HG02981 (cell line): ENCODE measurements around the gene STK24.
A peak's percentile ranks its signal among the peaks of the same experiment; 100 is the strongest.

Experiments used
- ATAC-seq: cut with Tn5 transposase; IDR thresholded peaks from one replicate; pipeline ENCODE4 v1.9.1; 2021; ENCODE audit warnings: mild to moderate bottlenecking, moderate library complexity; ENCODE audit not compliant: unreplicated experiment

The STK24 gene

DNA sequence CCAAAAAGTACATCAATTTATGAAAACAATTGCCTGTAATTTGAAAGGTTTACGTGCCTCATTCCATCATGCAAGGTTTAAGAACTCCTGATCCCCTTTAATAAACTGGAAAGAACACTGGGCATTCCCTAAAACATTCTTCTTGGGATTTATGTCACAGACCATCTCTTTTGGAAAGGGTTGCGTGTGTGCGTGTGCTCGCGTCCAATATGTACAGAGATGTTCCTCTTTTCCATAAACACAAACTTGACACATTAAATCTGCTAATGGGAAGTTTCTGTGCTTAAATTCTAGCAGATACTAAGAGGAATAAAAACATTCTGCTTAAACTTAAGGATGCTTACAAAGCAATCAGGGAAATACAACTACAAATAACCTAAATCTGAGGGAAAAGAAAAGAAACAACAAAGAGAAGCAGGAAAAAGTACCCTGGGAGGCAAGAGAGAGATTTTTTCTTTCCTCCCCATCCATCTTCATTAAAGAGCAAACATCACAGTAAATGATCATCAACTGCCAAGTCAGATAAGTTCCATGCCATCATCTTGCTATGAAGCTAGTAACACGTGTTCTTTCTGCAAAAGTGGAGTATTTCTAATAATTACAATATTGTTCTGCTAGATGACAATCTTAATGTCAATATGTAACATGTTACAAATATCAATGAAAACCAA is 83.7 kb downstream of the STK24 start:
- ATAC-seq = no peak

DNA sequence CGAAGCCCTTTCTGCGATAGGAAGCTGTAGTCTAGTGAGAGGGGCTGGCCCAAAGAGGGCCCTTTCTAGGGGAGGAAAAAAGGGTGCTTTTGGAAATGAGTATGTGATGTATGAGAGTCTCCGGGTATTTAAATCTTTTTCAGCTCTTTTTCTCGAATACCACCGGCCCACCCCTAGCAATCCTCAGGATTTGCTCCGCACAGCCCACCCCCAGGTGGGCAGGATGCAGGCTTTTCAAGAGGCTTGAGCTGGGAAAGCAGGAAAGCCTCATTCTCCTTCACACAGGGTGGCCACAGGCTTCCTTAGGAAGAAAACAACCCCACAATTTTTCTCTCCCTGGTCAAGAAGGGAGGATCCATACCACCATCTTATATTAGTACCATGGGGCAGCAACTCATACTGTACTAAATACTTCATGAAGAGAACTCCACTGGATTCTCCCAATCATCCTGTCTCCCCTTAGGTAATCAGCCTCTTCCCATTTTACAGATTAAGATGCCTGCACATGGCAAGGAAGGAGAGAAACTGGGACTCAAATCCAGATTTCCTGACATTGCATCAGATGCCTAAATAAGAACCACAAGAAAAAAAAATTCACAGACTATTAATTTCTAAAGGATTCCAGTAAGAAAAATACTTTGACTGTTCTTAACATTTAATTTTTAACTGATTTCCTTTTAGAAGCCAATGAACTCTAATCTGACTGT is 84.4 kb downstream of the STK24 start:
- no peak for ATAC-seq

- no peak for ATAC-seq
These were observed 86.0 kb downstream of the STK24 start for GRCh38 chr13:98490866-98491265.

- no peak for ATAC-seq
These were observed 86.6 kb downstream of the STK24 start for GRCh38 chr13:98490195-98490836.

DNA sequence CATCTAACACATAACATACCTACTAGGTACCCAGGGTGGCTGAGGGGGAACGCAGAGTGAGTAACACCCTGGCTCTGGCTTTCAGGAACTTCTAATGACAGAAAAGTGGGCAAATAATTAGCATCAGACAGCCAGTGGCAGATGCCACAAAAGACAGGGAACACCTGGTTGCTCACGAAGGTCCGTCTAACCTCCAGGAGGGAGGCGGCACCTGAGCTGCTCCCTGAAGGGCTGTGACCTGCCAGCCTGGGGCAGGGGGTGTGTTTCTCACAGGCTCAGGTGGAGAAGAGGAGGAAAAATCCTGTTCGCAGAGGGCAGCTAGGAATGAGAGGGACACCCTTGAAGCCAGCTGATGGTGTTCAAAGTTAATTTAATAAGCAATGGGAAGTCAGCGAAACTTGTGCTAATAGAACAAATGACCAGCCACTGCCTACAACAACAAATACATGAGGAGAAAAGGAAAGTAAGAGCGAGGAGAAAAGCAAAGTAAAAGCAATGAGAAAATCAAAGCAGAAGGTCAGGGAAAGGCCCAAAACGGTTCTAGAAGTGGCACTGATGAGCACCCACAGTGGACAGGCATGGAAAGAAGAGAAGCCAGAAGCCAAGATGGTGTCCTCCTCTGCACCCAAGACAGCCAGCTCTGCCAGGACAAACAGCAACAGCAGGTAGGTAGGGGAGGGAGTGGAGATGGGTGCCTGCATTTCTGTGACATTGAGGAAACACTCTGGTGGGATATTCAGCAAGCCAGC is 87.3 kb downstream of the STK24 start:
- no peak for ATAC-seq

DNA sequence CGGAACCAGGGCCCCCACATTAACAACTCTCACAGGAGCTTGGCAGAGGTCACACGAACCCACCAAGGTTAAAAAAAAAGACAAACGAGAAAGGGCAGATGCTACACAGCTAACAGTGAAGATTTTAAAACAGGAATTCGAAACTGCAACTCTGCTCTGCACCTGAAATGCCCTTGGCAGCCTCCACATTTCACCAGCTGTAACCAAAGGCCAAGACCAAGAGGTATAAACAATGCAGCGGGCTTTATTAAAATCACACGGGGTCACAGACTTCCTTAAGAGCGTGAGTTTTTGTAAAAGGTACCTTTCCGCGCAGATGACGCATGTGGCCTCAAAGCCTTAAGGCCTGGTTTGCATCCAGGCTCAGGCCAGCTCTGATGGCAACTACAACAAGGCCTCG is 88.2 kb downstream of the STK24 start:
- ATAC-seq = peak; percentile 38

GRCh38 chr13:98487522-98487921 is 89.4 kb downstream of the STK24 start:
- ATAC-seq = no peak

DNA sequence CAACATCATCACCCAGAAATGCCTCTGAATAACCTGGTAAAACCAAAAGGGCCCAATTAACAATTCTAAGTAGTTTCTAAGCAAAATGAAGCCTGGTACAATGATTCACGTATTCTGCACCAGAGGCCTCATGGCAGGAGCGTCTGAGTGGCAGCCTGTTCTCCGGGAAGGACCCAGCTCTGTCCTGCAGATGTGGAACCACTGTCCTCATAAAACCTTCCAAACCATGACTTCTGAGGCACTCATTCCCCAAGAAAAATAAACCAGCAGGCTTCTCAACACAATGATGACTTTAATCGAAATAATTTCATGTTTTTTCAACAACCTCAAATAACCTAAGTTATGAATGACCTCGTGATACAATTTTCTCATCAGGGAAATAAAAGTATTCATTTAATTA is 89.9 kb downstream of the STK24 start:
- ATAC-seq = no peak

- no peak for ATAC-seq
These were observed 90.5 kb downstream of the STK24 start for GRCh38 chr13:98486412-98486811.

GRCh38 chr13:98485561-98485960 is 91.3 kb downstream of the STK24 start:
- no peak for ATAC-seq

DNA sequence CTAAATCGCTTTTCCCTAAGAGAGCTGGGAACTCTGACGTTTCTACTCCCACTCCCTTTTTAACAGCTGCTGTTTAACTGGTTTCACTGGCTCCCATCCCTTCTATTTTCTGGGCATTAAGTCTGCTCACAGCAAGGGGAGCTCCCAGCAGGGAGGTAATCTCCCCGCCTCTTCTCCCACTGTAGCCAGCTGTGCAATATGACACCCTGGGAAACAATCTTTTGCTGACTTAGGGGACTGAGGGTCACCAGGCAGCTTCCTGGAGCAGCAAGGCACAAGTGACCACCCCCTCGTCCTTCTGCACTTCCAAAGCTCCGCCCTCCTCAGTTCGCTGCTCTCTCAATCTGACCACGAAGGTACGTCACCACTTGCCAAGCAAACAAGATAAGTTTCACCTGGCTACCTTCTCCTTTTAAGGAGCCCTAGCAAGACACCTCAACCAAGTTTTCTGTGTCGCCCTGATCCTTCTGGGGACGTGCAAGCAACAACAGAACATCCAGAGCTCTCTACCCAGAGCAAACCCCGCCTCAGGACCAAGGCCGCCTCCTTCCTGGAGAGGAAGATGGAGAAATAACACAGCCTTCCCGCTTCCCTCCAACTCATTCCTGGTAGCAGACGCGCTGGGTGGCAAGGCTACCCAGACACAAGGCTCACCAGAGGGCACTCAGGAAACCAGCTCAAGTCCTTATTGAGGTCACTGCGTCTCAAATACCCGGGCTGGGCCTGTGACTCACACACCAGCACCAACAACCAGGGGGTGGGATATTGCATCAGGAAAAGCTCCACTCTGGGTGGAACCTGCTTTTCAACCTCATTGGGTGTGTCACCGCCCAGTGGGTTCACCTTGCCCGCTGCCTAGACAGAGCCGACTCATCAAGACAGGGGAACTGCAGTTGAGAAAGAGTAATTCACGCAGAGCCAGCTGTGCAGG is 92.4 kb downstream of the STK24 start:
- peak; percentile 44 for ATAC-seq

DNA sequence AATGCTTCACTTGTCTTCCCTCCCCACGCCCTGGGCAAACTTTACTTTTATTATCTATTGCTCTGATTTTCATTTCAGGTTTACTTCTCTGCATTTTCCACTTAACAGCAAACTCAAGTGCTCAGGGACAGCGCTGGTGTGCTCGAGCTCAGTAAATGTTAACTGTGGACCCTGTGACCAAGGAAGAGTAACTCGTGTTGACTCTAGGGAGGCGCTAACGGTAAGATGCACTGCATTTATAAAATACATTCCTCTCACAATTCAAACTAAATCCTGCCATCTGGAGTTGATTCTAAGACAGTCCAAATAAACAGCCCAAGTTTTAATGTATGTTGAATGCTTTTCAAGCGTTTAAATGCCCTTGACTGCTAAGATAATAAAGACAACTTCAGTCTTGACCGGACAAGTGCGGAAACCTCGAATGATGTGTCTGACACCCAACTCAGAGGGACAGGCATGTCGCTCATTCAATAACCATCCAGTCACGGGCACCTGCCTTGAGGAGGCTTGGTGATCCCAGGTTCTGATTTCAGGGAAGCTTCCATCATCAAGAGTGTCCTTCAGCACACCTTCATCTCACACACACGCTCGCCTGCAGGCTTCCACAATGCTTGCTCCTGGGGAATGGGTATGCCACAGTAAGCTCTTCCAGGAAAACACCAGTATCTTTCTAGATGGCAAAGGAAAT is 93.2 kb downstream of the STK24 start:
- no peak for ATAC-seq

DNA sequence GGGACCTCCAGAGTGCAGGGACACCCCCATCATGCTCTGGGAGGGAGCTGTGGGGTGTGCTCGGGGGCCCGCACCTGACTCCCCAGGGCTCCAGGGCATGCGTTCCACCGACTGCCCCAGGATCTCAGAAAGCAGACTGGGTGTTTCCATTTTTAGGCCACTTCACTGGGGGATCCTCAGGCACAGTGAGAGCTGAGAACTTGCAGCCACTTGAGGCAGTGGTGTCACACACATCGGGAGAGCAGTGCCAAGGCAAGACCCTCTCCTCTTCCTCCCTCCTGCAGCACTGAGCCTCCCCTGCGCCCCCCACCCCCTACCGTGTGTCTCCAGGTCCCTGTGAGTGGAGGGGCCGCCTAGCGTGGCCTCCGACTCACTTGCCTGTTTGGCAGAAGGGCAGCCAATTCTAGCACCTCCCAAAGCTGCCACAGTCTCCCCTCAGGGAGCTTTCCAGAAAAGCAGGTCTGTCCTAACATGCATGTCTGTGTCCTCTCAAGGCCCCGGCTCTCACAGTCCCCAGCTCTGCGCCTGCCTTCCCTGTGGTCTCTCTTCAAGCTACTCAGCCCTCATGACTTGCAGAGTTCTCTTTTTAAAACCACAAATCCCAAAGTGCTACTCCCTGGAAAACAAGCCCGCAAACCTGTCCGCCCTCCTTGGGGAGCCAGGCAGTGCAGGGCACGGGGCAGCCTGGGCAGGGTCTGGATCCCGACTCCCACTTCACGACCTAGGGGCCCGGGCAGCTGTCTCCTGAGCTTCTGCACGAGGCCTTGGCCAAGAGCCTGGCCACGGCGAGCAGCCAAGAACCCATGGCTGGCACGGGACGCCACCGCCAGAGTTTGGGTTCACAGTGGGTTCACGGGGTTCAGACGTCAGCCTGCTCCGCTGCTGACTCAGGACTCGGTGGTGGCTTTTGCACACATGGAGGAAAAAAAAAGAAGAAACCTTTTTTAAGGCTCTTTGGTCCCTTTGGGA is 94.1 kb downstream of the STK24 start:
- no peak for ATAC-seq

DNA sequence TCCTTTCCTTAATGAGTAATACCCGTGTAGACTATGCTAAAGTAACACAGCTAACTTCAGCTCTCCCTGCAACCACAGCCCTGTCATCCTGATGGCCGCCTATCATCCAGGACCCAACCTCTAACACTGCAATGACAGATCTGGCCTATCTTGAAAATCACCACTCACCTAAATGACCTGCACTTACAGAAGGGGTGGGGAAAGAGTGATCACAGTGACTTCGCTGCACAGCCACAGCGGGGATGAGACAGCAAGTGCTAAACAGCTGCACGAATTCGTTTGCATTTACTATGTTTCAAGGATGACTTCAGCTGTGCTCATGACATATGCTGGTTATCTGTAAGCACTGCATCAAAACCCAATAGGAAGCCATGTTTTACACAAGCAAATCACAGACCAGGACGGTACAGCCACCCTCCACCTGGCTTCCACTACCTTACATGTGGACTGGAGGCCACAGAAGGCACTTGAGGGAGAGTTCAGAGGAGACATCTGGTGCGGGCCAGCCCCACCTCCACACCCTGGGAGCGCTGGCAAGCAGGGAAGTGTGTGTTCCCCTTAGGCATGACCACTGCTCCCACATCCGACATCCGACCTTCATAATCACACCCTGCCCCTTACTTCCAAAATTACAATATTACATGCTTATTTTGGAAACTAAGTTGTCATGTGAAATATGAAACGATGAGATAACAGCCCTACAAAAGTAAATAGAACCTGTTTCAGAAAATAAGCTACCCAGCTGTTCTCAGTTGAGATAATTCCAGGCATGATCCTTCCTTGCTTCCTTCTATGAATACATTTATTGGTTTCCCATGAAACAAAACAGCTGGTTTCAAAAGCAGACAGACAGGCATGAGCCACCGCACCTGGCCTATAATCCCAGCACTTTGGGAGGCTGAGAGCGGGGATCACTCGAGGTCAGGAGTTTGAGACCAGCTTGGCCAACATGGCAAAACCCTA is 95.7 kb downstream of the STK24 start:
- no peak for ATAC-seq

GRCh38 chr13:98479496-98480003 is 97.4 kb downstream of the STK24 start:
- no peak for ATAC-seq

DNA sequence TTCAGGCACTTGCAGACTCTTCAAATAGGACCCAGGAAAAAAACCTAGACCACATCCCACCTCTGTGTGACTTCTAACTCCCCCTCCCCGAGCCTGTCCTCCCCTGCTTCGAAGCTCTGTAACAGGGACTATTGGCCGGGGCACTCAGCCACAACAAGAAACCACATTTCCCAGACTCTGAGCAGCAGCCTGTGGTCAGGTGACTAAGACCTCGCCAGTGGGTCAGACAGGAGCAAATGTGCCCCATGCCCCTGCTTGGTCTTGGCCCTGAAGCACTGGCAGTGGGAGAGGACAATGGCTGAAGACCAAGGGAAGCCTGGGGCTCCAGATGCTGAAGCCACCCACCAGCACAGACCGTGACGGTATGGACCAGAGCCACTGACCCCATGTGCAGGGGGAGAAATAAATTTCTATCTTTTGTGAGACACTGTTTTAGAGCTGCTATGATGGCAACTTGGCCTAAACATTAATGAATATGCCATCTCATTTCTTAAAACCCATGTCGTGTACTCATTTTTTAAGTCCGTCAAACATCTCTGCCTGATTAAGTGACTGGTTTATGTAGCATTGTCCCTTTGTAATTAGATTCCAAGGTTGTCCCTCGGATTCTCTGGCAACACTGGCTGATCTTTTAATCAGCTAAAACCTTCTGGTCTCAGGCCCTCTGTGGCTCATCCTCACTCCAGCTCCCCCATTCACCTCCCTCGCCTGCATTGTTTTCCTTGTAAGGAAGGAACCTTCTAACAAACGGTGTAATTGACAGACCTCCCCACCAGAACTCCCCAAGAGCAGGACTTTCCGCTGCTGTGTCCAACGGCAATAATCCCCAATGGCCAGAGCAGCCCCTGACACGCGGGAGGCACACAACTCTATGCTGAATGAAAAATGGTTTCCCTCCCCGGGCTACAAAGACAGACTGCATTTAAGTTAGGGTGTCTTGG is 98.4 kb downstream of the STK24 start:
- peak; percentile 37 for ATAC-seq
